GM13977 (cell line): Measurements from ENCODE around the gene MBTPS1.

Experiments
- DNase-seq: peaks from one replicate; pipeline ENCODE4 v3.0.0; 2012; ENCODE audit warnings: low spot score
- in situ Hi-C: fragments of 300-500 bp; cut with MboI; formaldehyde crosslinking; loops from one replicate; pipeline ENCODE4 v1.12.0; 2022; ENCODE audit warnings: low sequenced_read_pairs, low pct_unique_long_range_greater_than_20kb, mixed read lengths, inconsistent platforms; ENCODE audit not compliant: unreplicated experiment
- TF ChIP-seq, protein P1 (sequence below): IDR thresholded peaks from 2 replicates; pipeline ENCODE4 v1.5.1; 2012; ENCODE audit warnings: mild to moderate bottlenecking, control low read depth; ENCODE audit not compliant: insufficient read depth; ENCODE audit errors: extremely low read depth, missing control alignments

MBTPS1 gene

DNA sequence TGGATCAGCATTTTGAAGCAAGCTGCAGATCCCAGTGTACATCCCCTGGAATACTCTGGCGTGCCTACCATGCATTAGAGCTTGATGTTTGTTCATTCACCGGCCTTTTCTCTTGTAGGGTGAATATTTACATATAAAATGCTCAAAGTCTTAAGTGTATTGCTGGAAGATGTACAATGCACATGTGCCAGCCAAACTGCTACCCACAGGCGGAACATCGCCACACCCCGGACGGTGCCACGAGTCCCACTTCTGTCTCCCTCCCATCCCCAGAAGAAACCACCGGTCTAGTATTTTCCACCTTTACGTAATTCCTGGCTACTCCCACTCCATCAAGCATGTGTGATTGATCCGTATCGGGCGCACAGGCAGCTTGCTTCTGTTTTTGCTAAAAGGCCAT, 78.3 kb downstream of the MBTPS1 start:
- DNase-seq: no peak
- TF ChIP-seq, protein P1, sequence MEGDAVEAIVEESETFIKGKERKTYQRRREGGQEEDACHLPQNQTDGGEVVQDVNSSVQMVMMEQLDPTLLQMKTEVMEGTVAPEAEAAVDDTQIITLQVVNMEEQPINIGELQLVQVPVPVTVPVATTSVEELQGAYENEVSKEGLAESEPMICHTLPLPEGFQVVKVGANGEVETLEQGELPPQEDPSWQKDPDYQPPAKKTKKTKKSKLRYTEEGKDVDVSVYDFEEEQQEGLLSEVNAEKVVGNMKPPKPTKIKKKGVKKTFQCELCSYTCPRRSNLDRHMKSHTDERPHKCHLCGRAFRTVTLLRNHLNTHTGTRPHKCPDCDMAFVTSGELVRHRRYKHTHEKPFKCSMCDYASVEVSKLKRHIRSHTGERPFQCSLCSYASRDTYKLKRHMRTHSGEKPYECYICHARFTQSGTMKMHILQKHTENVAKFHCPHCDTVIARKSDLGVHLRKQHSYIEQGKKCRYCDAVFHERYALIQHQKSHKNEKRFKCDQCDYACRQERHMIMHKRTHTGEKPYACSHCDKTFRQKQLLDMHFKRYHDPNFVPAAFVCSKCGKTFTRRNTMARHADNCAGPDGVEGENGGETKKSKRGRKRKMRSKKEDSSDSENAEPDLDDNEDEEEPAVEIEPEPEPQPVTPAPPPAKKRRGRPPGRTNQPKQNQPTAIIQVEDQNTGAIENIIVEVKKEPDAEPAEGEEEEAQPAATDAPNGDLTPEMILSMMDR: no peak
- in situ Hi-C loops: no loop called here

DNA sequence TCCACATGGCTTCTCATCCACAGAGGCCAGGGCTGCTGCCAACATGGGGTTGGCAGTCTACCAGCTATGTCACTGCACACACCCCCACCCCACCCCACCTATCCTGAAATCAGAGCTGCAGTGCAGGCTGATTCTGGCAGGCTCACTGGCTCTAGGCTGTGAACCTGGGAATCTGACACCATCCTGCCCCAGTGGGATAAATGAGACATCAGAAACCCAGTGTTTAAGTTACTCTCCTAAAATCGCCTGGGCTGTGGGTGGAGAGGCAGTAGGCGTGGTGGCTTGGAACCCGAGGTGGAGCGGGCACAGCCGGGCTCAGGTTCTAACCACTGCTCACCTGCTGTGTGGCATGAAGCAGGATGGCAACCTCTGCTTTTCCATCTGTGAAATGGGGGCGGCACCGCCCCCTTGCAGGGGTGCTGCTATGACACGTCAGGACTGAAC, 79.7 kb downstream of the MBTPS1 start:
- TF ChIP-seq, protein P1: no peak
- in situ Hi-C loops: no loop called here
- no peak for DNase-seq

DNA sequence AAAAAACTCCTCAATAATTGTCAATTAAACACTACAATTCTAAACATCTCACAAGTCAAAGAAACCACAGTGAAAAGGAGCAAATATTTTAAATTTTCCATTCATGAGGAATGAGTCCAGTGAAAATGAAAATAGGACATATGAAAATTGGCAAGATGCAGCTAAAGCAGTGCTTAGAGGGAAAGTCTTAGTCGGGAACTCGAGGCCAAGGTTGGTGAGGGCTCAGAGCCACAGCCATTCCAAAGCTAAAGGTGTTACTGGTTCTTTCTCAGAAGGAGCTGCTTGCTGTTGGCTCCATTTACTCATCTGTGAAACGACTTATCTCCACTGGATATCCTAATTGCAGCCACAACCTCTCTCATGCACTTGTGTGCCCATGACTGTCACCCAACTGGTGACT, 80.6 kb downstream of the MBTPS1 start:
- TF ChIP-seq, protein P1: no peak
- no peak for DNase-seq
- in situ Hi-C loops: no loop called here

DNA sequence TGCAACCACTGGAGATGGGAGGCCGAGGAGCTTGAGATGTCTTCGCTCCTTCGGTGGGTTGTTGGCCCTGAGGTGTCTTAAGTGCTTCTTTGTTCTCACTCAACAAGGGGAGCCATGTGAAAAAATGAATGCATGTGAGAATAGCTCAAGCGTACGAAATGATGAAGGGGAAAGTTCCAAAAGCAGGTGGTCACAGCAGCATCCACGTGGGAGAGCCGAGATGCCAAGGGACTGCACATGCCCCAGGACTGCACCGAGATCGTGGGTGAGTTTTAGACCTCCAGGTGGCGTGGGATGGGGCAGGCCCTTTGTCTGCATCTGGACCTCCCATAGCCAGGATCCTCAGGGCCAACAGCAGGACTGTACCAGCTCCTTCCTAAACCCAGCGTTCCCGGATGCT, 82.2 kb downstream of the MBTPS1 start:
- TF ChIP-seq, protein P1: no peak
- in situ Hi-C loops: no loop called here
- DNase-seq: no peak

DNA sequence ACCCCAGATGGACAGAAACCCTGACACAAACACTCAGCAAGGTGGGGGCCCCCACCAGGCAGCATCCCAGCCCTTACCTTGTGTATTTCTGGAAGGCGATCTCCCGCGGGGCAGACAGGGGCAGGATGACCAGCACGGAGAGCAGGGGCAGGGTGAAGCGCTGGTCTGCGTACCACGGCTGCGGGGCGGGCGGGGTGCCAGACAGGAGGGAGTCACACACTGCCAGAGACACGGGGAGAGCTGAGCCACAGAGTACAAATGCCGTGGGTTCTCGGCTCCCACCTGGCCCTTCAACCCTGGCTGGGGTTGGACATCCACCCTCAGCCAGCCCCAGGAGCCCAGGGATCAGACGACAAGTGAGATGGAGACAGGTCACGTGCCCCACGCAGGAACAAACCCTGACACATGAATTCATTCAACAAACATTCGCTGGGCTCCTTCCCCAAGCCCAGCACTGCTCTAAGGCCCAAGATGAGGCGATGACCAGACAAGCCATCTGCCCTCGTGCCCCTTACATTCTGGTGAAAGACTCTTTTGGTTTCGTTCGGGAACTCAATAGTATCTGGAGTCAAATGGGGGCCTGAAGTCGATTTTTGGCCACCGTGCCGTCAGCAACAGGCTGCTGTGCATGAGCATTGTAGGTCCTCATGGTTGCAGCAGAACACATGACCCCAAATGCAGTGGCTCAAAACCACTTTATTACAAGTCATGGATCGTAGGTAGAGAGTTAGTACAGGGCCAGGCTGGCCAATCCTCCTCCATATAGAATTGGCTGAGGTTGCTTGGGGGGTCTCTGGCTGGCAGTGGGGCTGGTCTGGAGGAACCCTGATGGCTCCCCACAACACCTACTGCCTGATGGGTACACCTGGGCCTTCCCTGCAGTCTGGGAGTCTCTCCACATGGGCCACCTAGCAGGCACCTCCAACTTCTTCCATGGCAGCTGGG, 83.2 kb downstream of the MBTPS1 start:
- DNase-seq: no peak
- TF ChIP-seq, protein P1: no peak
- in situ Hi-C loops: no loop called here

DNA sequence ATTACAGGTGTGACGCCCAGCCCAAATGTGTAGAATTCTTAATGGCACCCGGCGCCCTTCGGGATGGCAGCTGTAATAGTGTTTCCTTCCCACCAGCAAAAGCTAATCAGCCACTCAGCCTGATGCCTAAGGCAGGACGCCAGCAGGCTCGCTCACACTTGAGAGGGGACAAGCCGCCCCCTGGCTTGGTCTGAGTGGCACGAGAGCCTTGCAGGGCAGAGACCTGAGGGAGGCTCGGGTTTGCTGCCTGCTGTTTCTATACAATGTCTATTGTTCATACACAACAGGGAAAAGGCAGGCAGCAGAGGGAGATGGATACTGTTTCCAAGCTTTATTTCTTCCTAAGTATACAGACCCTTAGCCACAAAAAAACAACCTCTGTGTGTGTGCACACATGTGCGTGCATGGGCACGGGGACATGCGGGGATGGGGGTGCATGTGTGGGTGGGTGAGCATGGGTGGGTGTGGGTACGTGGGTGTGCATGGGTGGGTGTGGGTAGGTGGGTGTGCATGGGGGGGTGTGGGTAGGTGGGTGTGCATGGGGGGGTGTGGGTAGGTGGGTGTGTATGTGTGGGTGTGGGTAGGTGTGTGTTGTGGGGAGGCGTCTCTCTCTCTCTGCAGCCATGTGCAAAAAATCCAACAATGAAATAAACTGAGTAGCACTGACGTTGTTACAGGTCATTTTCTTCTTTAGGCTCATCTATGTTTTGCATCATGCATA, 84.1 kb downstream of the MBTPS1 start:
- TF ChIP-seq, protein P1: no peak
- in situ Hi-C loops: no loop called here
- no peak for DNase-seq
